Measurements from ENCODE around the gene ZC3HAV1. TPM values are rescaled to one million over a fixed set of nuclear protein-coding genes. Genes with fewer than 3 reads are reported as not detected.

ZC3HAV1 gene
- polyA plus RNA-seq, 1 donor (not counting 4 experiments of a cell fraction or from before 2014, with no cell fraction given): 31.7 TPM

- no peak overlapping the region for H2AFZ ChIP-seq (ENCODE audit: control insufficient read depth, low read length)
- H3K4me2 ChIP-seq (ENCODE audit: control insufficient read depth, extremely low read depth, insufficient read depth, low read depth, low read length): no peak overlapping the region
- no peak overlapping the region for H3K4me3 ChIP-seq (ENCODE audit: control insufficient read depth in 2 of 3, extremely low read depth in 1 of 3, insufficient read depth in 2 of 3, low read depth in 1 of 3, low read length in 3 of 3)
- TF ChIP-seq CTCF (optimal IDR thresholded peaks at IDR 0.05 in 1 of 3, IDR thresholded peaks at IDR 0.05 in 1 of 3, conservative IDR thresholded peaks at IDR 0.05 in 1 of 3; ENCODE audit: extremely low read depth in 1 of 3, insufficient read depth in 2 of 3, low read length in 3 of 3): no peak
- no peak for TF ChIP-seq EZH2 (IDR thresholded peaks at IDR 0.05; ENCODE audit: low read length)
- peaks cover 78% of the 10 kb centered on the region for H3K79me2 ChIP-seq (ENCODE audit: control insufficient read depth, insufficient read depth, low read length)
- no peak overlapping the region for H3K9ac ChIP-seq (ENCODE audit: control insufficient read depth, extremely low read depth, insufficient read depth, low read length)
- dilution Hi-C loops (cut with MboI; ENCODE audit: extremely low pct_ligation_motif_present, low sequenced_read_pairs): no loop called here
- no peaks in the 10 kb centered on the region for H3K4me1 ChIP-seq (ENCODE audit: control insufficient read depth, extremely low read depth, insufficient read depth, low read length)
- no peaks in the 10 kb centered on the region for H3K9me1 ChIP-seq (ENCODE audit: control insufficient read depth, extremely low read depth, insufficient read depth, low read length)
- no peak for FAIRE-seq
- no peaks in the 10 kb centered on the region for H4K20me1 ChIP-seq (ENCODE audit: control insufficient read depth, extremely low read depth, insufficient read depth, low read length)
- H3K9me3 ChIP-seq (ENCODE audit: control insufficient read depth, low read depth, low read length): no peaks in the 10 kb centered on the region
- no peak for DNase-seq (ENCODE audit: low read depth, low spot score)
- no peak overlapping the region for H3K27ac ChIP-seq (ENCODE audit: control insufficient read depth, insufficient read depth, low read length)
- no peaks in the 10 kb centered on the region for H3K27me3 ChIP-seq (ENCODE audit: control insufficient read depth, extremely low read depth, insufficient read depth, low read length)
- H3K36me3 ChIP-seq (ENCODE audit: control insufficient read depth in 2 of 2, extremely low read depth in 1 of 2, insufficient read depth in 2 of 2, low read length in 2 of 2): peaks cover 7 to 14% of the 10 kb centered on the region in 2 experiments
Observed at GRCh38 chr7:139092090-139092796, 17.3 kb downstream of the ZC3HAV1 start.

GRCh38 chr7:139091677-139091996 lies 17.9 kb downstream of the ZC3HAV1 start:
- DNase-seq (ENCODE audit: low read depth, low spot score): no peak
- H3K27ac ChIP-seq (ENCODE audit: control insufficient read depth, insufficient read depth, low read length): no peak overlapping the region
- H2AFZ ChIP-seq (ENCODE audit: control insufficient read depth, low read length): no peak overlapping the region
- H3K9me3 ChIP-seq (ENCODE audit: control insufficient read depth, low read depth, low read length): no peaks in the 10 kb centered on the region
- H3K9ac ChIP-seq (ENCODE audit: control insufficient read depth, extremely low read depth, insufficient read depth, low read length): no peak overlapping the region
- no peaks in the 10 kb centered on the region for H4K20me1 ChIP-seq (ENCODE audit: control insufficient read depth, extremely low read depth, insufficient read depth, low read length)
- H3K4me2 ChIP-seq (ENCODE audit: control insufficient read depth, extremely low read depth, insufficient read depth, low read depth, low read length): no peak overlapping the region
- no peaks in the 10 kb centered on the region for H3K27me3 ChIP-seq (ENCODE audit: control insufficient read depth, extremely low read depth, insufficient read depth, low read length)
- peaks cover 13 to 20% of the 10 kb centered on the region in 2 experiments for H3K36me3 ChIP-seq (ENCODE audit: control insufficient read depth in 2 of 2, extremely low read depth in 1 of 2, insufficient read depth in 2 of 2, low read length in 2 of 2)
- H3K9me1 ChIP-seq (ENCODE audit: control insufficient read depth, extremely low read depth, insufficient read depth, low read length): no peaks in the 10 kb centered on the region
- TF ChIP-seq EZH2 (IDR thresholded peaks at IDR 0.05; ENCODE audit: low read length) (no peak), CTCF (optimal IDR thresholded peaks at IDR 0.05 in 1 of 3, IDR thresholded peaks at IDR 0.05 in 1 of 3, conservative IDR thresholded peaks at IDR 0.05 in 1 of 3; ENCODE audit: extremely low read depth in 1 of 3, insufficient read depth in 2 of 3, low read length in 3 of 3) (no peak)
- H3K4me3 ChIP-seq (ENCODE audit: control insufficient read depth in 2 of 3, extremely low read depth in 1 of 3, insufficient read depth in 2 of 3, low read depth in 1 of 3, low read length in 3 of 3): no peak overlapping the region
- dilution Hi-C loops (cut with MboI; ENCODE audit: extremely low pct_ligation_motif_present, low sequenced_read_pairs): no loop called here
- H3K4me1 ChIP-seq (ENCODE audit: control insufficient read depth, extremely low read depth, insufficient read depth, low read length): no peaks in the 10 kb centered on the region
- no peak for FAIRE-seq
- peaks cover 78% of the 10 kb centered on the region for H3K79me2 ChIP-seq (ENCODE audit: control insufficient read depth, insufficient read depth, low read length)
